ENCODE data around the gene SOCS7.

SOCS7 gene, protein sequence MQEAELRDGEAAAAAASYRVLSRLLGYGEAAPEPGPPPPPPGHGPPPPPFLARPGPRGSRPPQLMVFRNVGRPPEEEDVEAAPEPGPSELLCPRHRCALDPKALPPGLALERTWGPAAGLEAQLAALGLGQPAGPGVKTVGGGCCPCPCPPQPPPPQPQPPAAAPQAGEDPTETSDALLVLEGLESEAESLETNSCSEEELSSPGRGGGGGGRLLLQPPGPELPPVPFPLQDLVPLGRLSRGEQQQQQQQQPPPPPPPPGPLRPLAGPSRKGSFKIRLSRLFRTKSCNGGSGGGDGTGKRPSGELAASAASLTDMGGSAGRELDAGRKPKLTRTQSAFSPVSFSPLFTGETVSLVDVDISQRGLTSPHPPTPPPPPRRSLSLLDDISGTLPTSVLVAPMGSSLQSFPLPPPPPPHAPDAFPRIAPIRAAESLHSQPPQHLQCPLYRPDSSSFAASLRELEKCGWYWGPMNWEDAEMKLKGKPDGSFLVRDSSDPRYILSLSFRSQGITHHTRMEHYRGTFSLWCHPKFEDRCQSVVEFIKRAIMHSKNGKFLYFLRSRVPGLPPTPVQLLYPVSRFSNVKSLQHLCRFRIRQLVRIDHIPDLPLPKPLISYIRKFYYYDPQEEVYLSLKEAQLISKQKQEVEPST

DNA sequence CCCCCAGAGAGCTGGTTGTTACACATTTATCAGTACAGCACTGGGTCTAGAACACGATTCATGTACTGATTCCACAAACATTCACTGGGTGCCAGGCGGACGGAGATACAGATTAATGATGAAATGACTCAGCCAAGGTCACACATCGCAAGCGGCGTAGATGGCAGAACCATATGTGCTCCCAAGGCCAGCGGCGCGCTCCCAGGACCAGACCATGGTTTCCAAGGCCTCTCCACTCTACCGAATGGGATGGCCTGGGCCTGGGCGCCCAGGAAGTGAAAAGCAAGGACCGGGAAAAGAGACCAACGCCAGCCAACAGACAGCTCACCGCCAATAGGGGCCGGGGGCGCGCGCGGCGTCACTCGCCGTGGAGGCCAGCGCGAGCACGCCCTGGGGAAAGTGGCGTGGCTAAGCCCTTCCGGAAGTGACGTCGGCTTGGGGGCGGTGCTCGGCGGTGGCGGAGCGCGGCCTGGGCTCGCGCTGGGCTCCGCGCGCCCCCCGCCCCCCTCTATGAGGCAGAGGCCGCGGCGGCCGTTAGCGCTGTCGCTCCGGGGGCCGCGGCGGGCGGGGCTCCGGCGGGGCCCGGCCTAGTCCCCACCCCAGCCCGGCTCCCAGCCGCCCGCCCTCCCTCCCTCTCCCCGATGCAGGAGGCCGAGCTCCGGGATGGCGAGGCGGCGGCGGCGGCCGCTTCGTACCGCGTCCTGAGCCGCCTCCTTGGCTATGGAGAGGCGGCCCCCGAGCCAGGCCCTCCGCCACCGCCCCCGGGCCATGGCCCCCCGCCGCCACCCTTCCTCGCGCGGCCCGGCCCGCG, at the start of gene SOCS7:
Gene SOCS7, plus strand, starts transcription at position 433 of the 811 bp plus-strand sequence. Its CDS starts 209 bp downstream, at position 642.
- DNase-seq (ENCODE audit: low read depth, low spot score) = peak; percentile 90

DNA sequence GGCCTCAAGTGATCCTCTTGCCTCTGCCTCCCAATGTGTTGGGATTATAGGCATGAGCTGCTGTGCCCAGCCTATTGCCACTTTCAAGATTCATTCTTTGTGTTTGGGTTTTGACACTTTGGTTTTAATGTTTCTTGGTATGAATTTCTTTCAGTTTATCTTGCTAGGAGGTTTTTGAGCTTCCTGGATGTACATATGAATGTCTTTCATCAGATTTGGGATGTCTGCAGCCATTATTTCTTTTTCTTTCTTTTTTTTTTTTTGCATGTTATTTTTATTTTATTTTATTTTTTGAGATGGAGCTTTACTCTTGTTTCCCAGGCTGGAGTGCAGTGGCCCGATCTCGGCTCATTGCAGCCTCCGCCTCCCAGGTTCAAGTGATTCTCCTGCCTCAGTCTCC, 36.1 kb upstream of the SOCS7 start:
- no peak for DNase-seq (ENCODE audit: low read depth, low spot score)

DNA sequence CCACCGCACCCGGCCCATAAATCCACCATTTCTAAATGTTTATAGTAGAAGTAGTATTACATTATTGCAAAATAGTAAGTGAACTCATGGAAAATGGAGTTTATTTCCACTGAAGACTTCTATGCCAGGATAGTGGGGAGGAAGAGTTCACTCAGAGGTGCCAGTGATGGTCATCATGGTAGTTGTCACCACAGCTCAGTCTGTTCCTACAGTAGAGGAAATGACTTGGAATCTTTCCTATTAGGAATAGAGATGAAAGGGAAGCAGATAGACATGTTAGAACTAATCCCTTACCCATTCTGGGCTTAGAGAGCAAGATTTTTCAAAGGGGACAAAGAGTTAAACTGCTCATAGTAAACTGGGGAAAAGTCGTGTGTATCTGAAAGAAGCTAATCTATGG, 34.6 kb upstream of the SOCS7 start:
- no peak for DNase-seq (ENCODE audit: low read depth, low spot score)

- no peak for DNase-seq (ENCODE audit: low read depth, low spot score)
Observed at GRCh38 chr17:38320482-38320881, 31.2 kb upstream of the SOCS7 start.

DNA sequence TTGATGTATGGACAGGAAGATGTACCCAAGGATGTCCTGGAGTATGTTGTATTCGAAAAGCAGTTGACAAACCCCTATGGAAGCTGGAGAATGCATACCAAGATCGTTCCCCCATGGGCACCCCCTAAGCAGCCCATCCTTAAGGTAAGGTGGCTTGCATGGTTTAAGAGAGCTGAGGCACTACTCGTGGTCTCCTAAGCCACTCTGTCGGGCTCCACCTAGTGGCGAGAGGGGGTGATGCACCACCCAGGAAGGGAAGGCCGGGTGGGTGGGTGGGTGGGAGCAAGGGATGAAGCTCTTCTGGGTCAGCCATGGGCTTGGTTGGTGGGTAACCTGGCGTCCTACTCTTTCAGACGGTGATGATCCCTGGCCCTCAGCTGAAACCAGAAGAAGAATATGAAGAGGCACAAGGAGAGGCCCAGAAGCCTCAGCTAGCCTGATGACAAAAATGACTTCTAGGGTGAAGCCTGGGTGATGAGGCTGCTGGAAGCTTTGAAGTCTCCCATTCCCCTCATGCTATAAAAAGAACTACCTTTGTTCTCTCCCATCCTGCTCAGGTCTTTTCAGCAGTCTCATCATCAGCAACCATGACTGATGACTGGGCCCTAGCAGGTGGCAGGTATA, 29.4 kb upstream of the SOCS7 start:
- peak; percentile 58 for DNase-seq (ENCODE audit: low read depth, low spot score)

DNA sequence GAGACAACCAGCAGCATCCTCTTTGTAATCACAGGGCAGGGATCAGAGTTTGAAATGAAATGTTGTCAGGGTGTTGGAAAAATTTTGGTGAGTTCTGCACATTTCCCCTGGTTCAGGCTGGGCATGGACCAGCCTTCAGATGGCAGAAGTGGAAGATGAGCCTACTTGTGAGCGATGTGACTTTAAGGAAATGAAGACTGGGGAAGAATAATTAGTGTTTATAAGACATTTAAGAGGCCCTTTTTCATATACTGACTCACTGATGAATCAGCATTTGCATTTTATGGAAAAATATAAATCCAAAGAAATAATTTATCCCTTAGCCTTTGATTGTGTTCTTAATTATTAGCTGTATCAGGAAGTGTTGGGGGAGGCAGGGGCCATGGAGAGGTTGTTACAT, 28.7 kb upstream of the SOCS7 start:
- no peak for DNase-seq (ENCODE audit: low read depth, low spot score)

DNA sequence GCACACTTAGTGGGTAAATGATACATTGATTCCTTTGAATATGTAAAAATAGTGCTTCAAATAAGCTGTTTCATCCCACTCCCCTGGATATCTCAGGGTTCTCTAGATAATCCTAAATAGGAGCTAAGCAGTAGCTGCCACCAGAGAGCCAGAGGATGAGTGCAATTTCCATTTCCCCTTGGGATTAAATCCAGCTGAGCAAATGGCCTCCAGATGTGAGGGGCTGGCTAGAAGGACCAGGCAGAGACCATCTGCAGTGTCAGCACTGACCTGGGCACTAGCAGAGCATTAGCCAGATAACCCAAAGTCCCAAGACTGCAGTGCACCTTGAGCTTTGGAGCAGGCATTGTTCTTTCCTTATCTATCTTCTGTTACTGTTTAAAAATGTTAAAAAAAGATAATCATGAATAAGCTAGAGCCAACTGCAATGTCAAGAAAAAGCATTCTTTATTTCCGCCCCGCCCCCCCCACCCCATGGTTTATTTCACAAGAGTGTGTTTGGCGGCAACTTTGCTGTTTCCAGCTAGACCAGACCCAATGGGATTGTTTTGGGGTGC, 27.4 kb upstream of the SOCS7 start:
- DNase-seq (ENCODE audit: low read depth, low spot score) = no peak

DNA sequence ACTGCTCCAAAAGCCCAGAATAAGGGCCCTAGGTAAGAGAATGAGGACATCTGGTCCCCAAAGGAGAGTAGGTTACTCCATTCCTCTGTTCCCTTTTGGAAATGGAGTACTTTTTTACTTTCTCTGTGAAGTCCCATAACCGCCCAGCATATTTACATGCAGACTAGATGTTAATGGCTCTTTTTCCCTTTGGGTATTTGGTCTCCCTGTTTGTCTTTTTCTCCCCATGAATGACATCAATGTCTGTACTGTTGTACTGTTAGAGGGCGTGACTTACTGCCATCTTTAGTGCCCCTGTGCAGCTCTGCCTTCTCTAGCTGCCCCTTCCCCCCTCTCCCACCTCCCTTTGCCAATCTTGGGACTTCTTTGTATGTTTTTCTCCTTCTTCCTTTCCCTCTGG, 26.9 kb upstream of the SOCS7 start:
- no peak for DNase-seq (ENCODE audit: low read depth, low spot score)

- no peak for DNase-seq (ENCODE audit: low read depth, low spot score)
Observed at GRCh38 chr17:38325221-38325851, 26.3 kb upstream of the SOCS7 start.

GRCh38 chr17:38326996-38327792, 24.4 kb upstream of the SOCS7 start:
- DNase-seq (ENCODE audit: low read depth, low spot score) = no peak

GRCh38 chr17:38327936-38328335, 23.7 kb upstream of the SOCS7 start:
- no peak for DNase-seq (ENCODE audit: low read depth, low spot score)

- no peak for DNase-seq (ENCODE audit: low read depth, low spot score)
Observed at GRCh38 chr17:38328620-38329019, 23.0 kb upstream of the SOCS7 start.

- no peak for DNase-seq (ENCODE audit: low read depth, low spot score)
Observed at GRCh38 chr17:38329284-38329683, 22.4 kb upstream of the SOCS7 start.

DNA sequence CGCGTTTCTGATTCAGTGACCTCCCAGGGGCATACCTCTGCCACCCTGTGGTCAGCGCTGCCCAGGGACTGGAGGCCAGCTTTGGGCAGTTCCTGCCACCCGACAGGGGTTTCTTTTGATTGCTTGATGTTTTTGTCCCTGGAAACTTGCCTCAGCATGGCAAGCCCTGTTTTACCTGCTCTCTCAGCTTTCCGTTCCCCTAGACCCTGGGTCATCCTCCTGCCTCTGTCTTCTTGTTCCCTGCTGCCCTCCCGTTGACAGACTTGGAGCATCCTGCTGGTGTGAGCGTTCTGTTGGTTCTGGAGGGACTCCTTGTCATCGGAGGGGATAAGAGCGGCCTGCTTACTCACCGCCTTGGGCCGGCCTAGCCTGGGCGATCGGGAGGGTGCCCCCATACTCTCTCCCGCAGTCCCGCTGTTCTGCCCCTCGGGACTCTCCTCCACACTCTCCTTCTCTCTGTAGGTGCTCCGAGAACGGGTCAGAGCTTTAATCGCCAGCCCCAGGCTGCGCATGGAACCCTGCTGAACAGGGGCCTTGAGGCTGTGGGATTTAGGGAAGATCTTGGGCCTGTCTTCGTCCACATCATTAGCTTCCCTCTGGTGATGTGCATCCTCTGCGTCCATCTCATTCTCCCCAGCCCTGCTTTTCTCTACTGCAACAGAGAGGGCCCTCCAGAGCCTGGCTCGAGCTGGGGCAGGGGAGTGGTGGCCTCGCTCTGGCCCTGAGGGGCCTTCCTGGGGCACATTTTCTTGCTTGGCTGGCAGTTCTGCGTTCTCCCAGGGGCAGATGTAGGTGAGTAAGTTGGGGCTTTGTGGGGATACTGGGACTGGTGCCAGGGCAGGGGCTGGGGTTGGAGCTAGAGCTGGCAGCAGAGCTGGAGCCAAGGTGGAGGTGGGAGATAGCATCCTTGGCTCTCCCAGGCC, 21.6 kb upstream of the SOCS7 start:
- DNase-seq (ENCODE audit: low read depth, low spot score) = no peak

DNA sequence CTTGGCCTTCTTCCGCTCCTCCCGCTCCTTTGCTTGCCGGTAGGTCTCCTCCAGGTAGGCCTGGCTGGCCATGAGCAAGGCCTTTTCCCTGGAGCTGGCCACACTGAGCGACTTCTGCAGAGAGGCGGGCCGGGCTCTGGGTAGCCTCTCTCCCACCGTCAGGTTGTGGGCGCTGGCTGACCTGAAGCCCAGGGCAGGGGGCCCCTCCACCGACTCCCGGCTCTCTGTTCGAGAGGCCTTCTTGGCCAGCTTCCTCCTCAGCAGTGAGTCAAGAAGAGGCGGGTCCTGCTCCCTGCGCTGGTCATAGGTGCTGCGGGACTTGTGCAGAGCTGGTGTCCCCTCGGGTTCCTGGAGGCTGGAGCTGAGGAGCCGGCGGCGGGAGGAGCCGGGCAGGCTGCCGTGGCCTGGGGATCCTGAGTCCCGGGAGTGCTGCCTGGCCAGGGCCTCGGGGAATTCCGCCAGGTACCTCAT, 20.7 kb upstream of the SOCS7 start:
- no peak for DNase-seq (ENCODE audit: low read depth, low spot score)

GRCh38 chr17:38332735-38333134, 18.9 kb upstream of the SOCS7 start:
- DNase-seq (ENCODE audit: low read depth, low spot score) = no peak

DNA sequence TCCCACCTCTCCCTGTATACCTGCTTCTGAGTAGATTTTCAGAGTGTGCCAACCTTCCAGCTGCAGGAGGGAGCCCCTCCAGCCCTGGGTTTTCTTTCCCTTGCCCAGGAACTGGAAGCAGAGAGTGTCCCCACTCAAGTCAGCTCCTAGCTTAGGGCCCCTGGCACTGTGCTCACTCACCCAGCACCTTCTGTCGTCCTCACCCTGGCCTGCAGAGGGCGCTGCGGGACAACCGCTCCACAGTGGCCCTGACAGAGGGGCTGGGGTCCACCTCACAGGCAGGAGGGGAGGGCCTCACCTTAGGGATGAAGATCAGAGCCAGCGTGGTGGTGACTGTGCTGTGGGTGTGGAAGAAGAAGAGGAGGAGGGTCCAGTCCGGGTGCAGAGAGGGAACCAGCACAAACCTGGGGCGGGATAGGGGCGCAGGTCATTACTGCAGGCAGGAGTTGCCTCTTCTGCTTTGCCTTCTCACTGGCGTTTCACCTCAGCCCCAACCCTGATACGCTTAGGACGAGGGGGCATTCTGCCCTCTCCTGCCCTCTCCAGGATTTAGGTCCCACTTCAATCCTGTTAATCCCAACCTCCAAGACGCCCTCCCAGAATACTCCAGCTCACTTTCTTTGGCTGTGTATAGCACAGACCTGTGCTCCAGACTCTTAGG, 17.9 kb upstream of the SOCS7 start:
- DNase-seq (ENCODE audit: low read depth, low spot score) = no peak
